Fibroblast of lung (primary cell): ENCODE measurements around the gene TSPAN16.

Experiments
- CTCF ChIP-seq, 2 donors: IDR thresholded peaks in 1 of 2; conservative IDR thresholded peaks in 1 of 2; 1 replicate in 1 of 2; 2 replicates in 1 of 2; pipeline ENCODE4 v1.5.1; 2011 to 2012; ENCODE audit warnings: low read length in 2 of 2, control low read depth in 1 of 2, inconsistent platforms in 1 of 2, low read depth in 1 of 2, mild to moderate bottlenecking in 1 of 2
- EZH2 ChIP-seq: IDR thresholded peaks from 2 replicates; pipeline ENCODE4 v1.5.1; 2012; ENCODE audit warnings: low read length, control low read depth, mild to moderate bottlenecking; ENCODE audit errors: missing control alignments

- TF ChIP-seq CTCF (conservative IDR thresholded peaks at IDR 0.05 in 1 of 2, IDR thresholded peaks at IDR 0.05 in 1 of 2; ENCODE audit: low read depth in 1 of 2, low read length in 2 of 2), result no peak
- no peak for TF ChIP-seq EZH2
Observed at GRCh38 chr19:11355160-11356073, 59.5 kb downstream of the TSPAN16 start, which contains the start of gene PLPPR2.
